IMR-90 (cell line): ENCODE data around the gene PPM1H. TPM values are rescaled to one million over a fixed set of nuclear protein-coding genes. Genes with fewer than 3 reads are reported as not detected.

ENCODE experiments used
- ATAC-seq: fragments of 200-7000 bp; cut with Tn5 transposase; 2 replicates; pipeline ENCODE4 v1.9.1; 2020; ENCODE audit warnings: low read depth, mild to moderate bottlenecking, moderate library complexity
- BruUV-seq: library from RNA; stranded (reverse); fragments of 400-500 nt; replicated peaks from 2 replicates; lab custom pipeline; 2021; lab: Mats Ljungman, UMichigan
- CTCF ChIA-PET: fragments of 300-600 bp; formaldehyde crosslinking; extraction: SDS; loops from one replicate; lab custom pipeline; 2021; ENCODE audit warnings: antibody characterized with exemption; lab: Yijun Ruan, JAX
- POLR2A ChIA-PET: fragments of 300-600 bp; sonication (Branson Sonifier 250); formaldehyde crosslinking; loops from one replicate; lab custom pipeline; 2022; ENCODE audit warnings: antibody characterized with exemption; ENCODE audit not compliant: unreplicated experiment; lab: Charles Lee
- DNase-seq: peaks from one replicate; pipeline ENCODE4 v3.0.0; 2013
- H2AFZ ChIP-seq: replicated peaks from 2 replicates; pipeline ENCODE3; 2013; ENCODE audit warnings: low read length, mild to moderate bottlenecking; ENCODE audit not compliant: poor library complexity
- H2AK5ac ChIP-seq: 2 replicates; pipeline ENCODE4 v1.6.1; 2013; ENCODE audit warnings: low read depth, low read length, inconsistent platforms
- H2AK9ac ChIP-seq: replicated peaks from 2 replicates; pipeline ENCODE3; 2013; ENCODE audit warnings: mild to moderate bottlenecking, low read depth, low read length, moderate library complexity; ENCODE audit not compliant: poor library complexity
- H2BK120ac ChIP-seq: 2 replicates; pipeline ENCODE4 v1.6.1; 2013; ENCODE audit warnings: low read depth, low read length, inconsistent platforms
- H2BK15ac ChIP-seq: 3 replicates; pipeline ENCODE4 v1.6.1; 2013; ENCODE audit warnings: low read depth, low read length, inconsistent platforms
- H2BK20ac ChIP-seq: 2 replicates; pipeline ENCODE4 v1.6.1; 2013; ENCODE audit warnings: low read depth, mild to moderate bottlenecking, inconsistent platforms, low read length, moderate library complexity
- H2BK5ac ChIP-seq: 2 replicates; pipeline ENCODE4 v1.6.1; 2013; ENCODE audit warnings: mild to moderate bottlenecking, low read depth, low read length, inconsistent platforms; ENCODE audit not compliant: poor library complexity, severe bottlenecking
- H3K14ac ChIP-seq: replicated peaks from 2 replicates; pipeline ENCODE4 v1.6.1; 2013; ENCODE audit warnings: low read depth, low read length, inconsistent platforms
- H3K18ac ChIP-seq: 2 replicates; pipeline ENCODE4 v1.6.1; 2013; ENCODE audit warnings: low read depth, low read length, control low read depth
- H3K23ac ChIP-seq: 2 replicates; pipeline ENCODE4 v1.6.1; 2013; ENCODE audit warnings: low read depth, low read length, inconsistent platforms
- H3K27ac ChIP-seq: 2 replicates; pipeline ENCODE4 v1.5.1; 2013; ENCODE audit warnings: mild to moderate bottlenecking, control low read depth, low read length; ENCODE audit not compliant: insufficient read depth
- H3K27me3 ChIP-seq: 2 replicates; pipeline ENCODE4 v1.6.1; 2013; ENCODE audit warnings: low read length; ENCODE audit not compliant: control insufficient read depth, insufficient read depth
- H3K36me3 ChIP-seq: 2 replicates; pipeline ENCODE4 v1.6.1; 2013; ENCODE audit warnings: low read length, mixed read lengths; ENCODE audit not compliant: control insufficient read depth, insufficient read depth
- H3K4ac ChIP-seq: 2 replicates; pipeline ENCODE4 v1.6.1; 2013; ENCODE audit warnings: low read depth, low read length, inconsistent platforms
- H3K4me1 ChIP-seq: 2 replicates; pipeline ENCODE4 v1.6.1; 2013; ENCODE audit warnings: low read length, mixed read lengths; ENCODE audit not compliant: control insufficient read depth, insufficient read depth
- H3K4me2 ChIP-seq: 2 replicates; pipeline ENCODE4 v1.6.1; 2013; ENCODE audit warnings: low read depth, mild to moderate bottlenecking, control low read depth, low read length, moderate library complexity
- H3K4me3 ChIP-seq: 2 replicates; pipeline ENCODE4 v1.5.1; 2013; ENCODE audit warnings: low read depth, mild to moderate bottlenecking, control low read depth, low read length, moderate library complexity; ENCODE audit not compliant: insufficient read depth
- H3K56ac ChIP-seq: 2 replicates; pipeline ENCODE4 v1.6.1; 2013; ENCODE audit warnings: low read length, inconsistent platforms; ENCODE audit not compliant: insufficient read depth; ENCODE audit errors: extremely low read depth
- H3K79me1 ChIP-seq, 2 experiments: 2 replicates each; pipeline ENCODE4 v1.6.1; 2013; ENCODE audit warnings: low read length in 2 of 2, inconsistent platforms in 1 of 2, low read depth in 1 of 2
- H3K9ac ChIP-seq: 2 replicates; pipeline ENCODE4 v1.6.1; 2013; ENCODE audit warnings: low read depth, low read length, control low read depth
- H3K9me1 ChIP-seq: 2 replicates; pipeline ENCODE4 v1.6.1; 2013; ENCODE audit warnings: low read length, inconsistent platforms; ENCODE audit not compliant: insufficient read depth
- H3K9me3 ChIP-seq: 2 replicates; pipeline ENCODE4 v1.6.1; 2013; ENCODE audit warnings: low read length; ENCODE audit not compliant: control insufficient read depth, insufficient read depth
- H4K20me1 ChIP-seq: 2 replicates; pipeline ENCODE4 v1.6.1; 2013; ENCODE audit warnings: low read length, inconsistent platforms; ENCODE audit not compliant: insufficient read depth
- H4K5ac ChIP-seq: 2 replicates; pipeline ENCODE4 v1.6.1; 2013; ENCODE audit warnings: mild to moderate bottlenecking, low read depth, low read length, control low read depth
- H4K8ac ChIP-seq, 2 experiments: 2 replicates each; pipeline ENCODE4 v1.6.1; 2013; ENCODE audit warnings: low read depth in 2 of 2, low read length in 2 of 2, control low read depth in 1 of 2, inconsistent platforms in 1 of 2
- H4K91ac ChIP-seq: 2 replicates; pipeline ENCODE4 v1.6.1; 2013; ENCODE audit warnings: low read depth, low read length, inconsistent platforms; ENCODE audit not compliant: insufficient read depth
- BHLHE40 ChIP-seq: fragments of 150-350 bp; IDR thresholded peaks from 2 replicates; pipeline ENCODE4 v1.6.1; 2016; ENCODE audit warnings: mild to moderate bottlenecking, low read depth, low read length
- CEBPB ChIP-seq: IDR thresholded peaks from 2 replicates; pipeline ENCODE4 v1.6.1; 2012; ENCODE audit warnings: low read depth, low read length, improper control_type of control experiment
- CHD1 ChIP-seq: IDR thresholded peaks from 2 replicates; pipeline ENCODE4 v1.6.1; 2012; ENCODE audit warnings: low read depth, low read length, improper control_type of control experiment
- CTCF ChIP-seq: conservative IDR thresholded peaks from 2 replicates; pipeline ENCODE4 v1.5.1; 2012; ENCODE audit warnings: mild to moderate bottlenecking, low read depth, low read length, improper control_type of control experiment
- MAFK ChIP-seq: IDR thresholded peaks from 2 replicates; pipeline ENCODE4 v1.6.1; 2012; ENCODE audit warnings: low read depth, low read length, improper control_type of control experiment
- MAZ ChIP-seq: IDR thresholded peaks from 2 replicates; pipeline ENCODE4 v1.6.1; 2012; ENCODE audit warnings: low read depth, mild to moderate bottlenecking, low read length, improper control_type of control experiment, moderate library complexity, borderline replicate concordance
- MXI1 ChIP-seq: IDR thresholded peaks from 2 replicates; pipeline ENCODE4 v1.6.1; 2012; ENCODE audit warnings: low read depth, mild to moderate bottlenecking, low read length, moderate library complexity, borderline replicate concordance
- NFE2L2 ChIP-seq: fragments of 150-350 bp; IDR thresholded peaks from 2 replicates; pipeline ENCODE4 v1.6.1; 2016; ENCODE audit warnings: low read depth, mild to moderate bottlenecking, low read length
- RFX5 ChIP-seq: IDR thresholded peaks from 2 replicates; pipeline ENCODE4 v1.8.0; 2012; ENCODE audit warnings: low read depth, mild to moderate bottlenecking, low read length, moderate library complexity
- USF2 ChIP-seq: fragments of 150-350 bp; IDR thresholded peaks from 2 replicates; pipeline ENCODE4 v1.6.1; 2017; ENCODE audit warnings: mild to moderate bottlenecking, antibody characterized with exemption, low read length, low read depth
- WGBS, 2 experiments: methylation state at CpG; one replicate each; pipeline versions ENCODE4 v1.1.5 to v1.1.7; 2013; ENCODE audit warnings: missing lambda C conversion rate in 2 of 2; ENCODE audit not compliant: insufficient read length in 1 of 2; ENCODE audit errors: extremely low coverage in 2 of 2; 5-methylcytosine and 5-hydroxymethylcytosine counted together
- dilution Hi-C: fragments of 300-500 bp; cut with HindIII; formaldehyde crosslinking; loops from one replicate; pipeline ENCODE4 v1.14.3; 2018; ENCODE audit warnings: low sequenced_read_pairs; ENCODE audit not compliant: unreplicated experiment
- in situ Hi-C: fragments of 300-500 bp; cut with MboI; formaldehyde crosslinking; loops from 3 replicates; pipeline ENCODE4 v1.14.3; 2019; ENCODE audit warnings: low sequenced_read_pairs, inconsistent platforms, mixed read lengths
- intact Hi-C: fragments of 100-400 bp; cut with micrococcal nuclease; formaldehyde crosslinking; loops from 2 replicates; pipeline ENCODE4 v1.10.0; 2022
- polyA plus RNA-seq, 3 experiments: library from polyadenylated mRNA; depleted of rRNA; stranded (reverse); fragments of >200 nt; gene quantifications; 2 replicates each; pipeline ENCODE4 v1.2.3, GENCODE V29; 2012; ENCODE audit warnings: low replicate concordance in 1 of 3
- total RNA-seq: library from RNA; depleted of rRNA; stranded (reverse); fragments of >200 nt; gene quantifications from 2 replicates; pipeline ENCODE4 v1.2.3, GENCODE V29; 2012
- TF ChIP-seq, protein P1 (sequence below): fragments of 150-350 bp; IDR thresholded peaks from 2 replicates; pipeline ENCODE4 v1.6.1; 2016; ENCODE audit warnings: low read depth, mild to moderate bottlenecking, low read length, moderate library complexity, borderline replicate concordance

The PPM1H gene
- total and polyA plus RNA-seq, 2 of the 4 experiments (the other 2 are of a cell fraction) = 0.14 to 0.18 TPM

GRCh38 chr12:62931477-62931876, 3.5 kb downstream of the PPM1H start:
- Histone ChIP-seq H3K18ac (no peak overlapping the region), H2BK5ac (no peak overlapping the region), H4K91ac (no peak overlapping the region), H3K4me2 (no peak overlapping the region), H3K56ac (no peak overlapping the region), H3K9me1 (no peaks in the 10 kb centered on the region), H4K20me1 (no peaks in the 10 kb centered on the region), H2BK20ac (no peak overlapping the region), H3K23ac (no peak overlapping the region), H2BK15ac (no peak overlapping the region), H3K4me3 (no peak overlapping the region), H2BK120ac (no peak overlapping the region), H3K79me1 (no peaks in the 10 kb centered on the region), H3K4me1 (peaks cover 2% of the 10 kb centered on the region; the same call in 1 of the 2 replicates), H3K14ac (no peak overlapping the region), H3K9me3 (no peaks in the 10 kb centered on the region), H2AK9ac (no peak overlapping the region), H3K4ac (no peak overlapping the region), H2AFZ (no peak overlapping the region), H3K9ac (no peak overlapping the region), H4K8ac (no peak overlapping the region), H4K5ac (no peak overlapping the region), H2AK5ac (no peak overlapping the region), H3K27ac (no peak overlapping the region), H3K36me3 (no peaks in the 10 kb centered on the region), H3K27me3 (peaks cover 42% of the 10 kb centered on the region)
- intact Hi-C loops (loop anchor here (10.0 kb wide), 1 partner anchor 347 kb away; no protein-coding TSS in a partner anchor), in situ Hi-C loops (no loop called here), dilution Hi-C loops (no loop called here)
- BruUV-seq = no TSS peak
- TF ChIP-seq NFE2L2 (no peak), RFX5 (no peak), USF2 (no peak), BHLHE40 (no peak), MAZ (no peak), CTCF (no peak), CEBPB (no peak), MXI1 (no peak), CHD1 (no peak), MAFK (no peak)
- TF ChIP-seq, protein P1, sequence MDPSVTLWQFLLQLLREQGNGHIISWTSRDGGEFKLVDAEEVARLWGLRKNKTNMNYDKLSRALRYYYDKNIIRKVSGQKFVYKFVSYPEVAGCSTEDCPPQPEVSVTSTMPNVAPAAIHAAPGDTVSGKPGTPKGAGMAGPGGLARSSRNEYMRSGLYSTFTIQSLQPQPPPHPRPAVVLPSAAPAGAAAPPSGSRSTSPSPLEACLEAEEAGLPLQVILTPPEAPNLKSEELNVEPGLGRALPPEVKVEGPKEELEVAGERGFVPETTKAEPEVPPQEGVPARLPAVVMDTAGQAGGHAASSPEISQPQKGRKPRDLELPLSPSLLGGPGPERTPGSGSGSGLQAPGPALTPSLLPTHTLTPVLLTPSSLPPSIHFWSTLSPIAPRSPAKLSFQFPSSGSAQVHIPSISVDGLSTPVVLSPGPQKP = no peak
- no peak for DNase-seq
- no CpG with 5 or more reads among the region's 3 CpGs for WGBS, 2 experiments
- no peak for ATAC-seq
- ChIA-PET CTCF (no interaction called here), POLR2A (no interaction called here)
